Thyroid gland (tissue), 4 donors: Measurements from ENCODE around the gene SNRNP27. TPM values are rescaled to one million over a fixed set of nuclear protein-coding genes. Genes with fewer than 3 reads are reported as not detected.

Experiments used
- DNase-seq, 2 donors: peaks; one replicate each; pipeline ENCODE4 v3.0.0-alpha.2; 2019
- H3K27ac ChIP-seq, 3 donors: fragments of 200-600 bp; sonication (generic); 1 replicate in 2 of 3; 2 replicates in 1 of 3; pipeline ENCODE4 v1.5.1; 2016 to 2019; ENCODE audit warnings: mild to moderate bottlenecking in 1 of 3, moderate library complexity in 1 of 3
- H3K27me3 ChIP-seq: fragments of 200-600 bp; sonication (generic); one replicate; pipeline ENCODE4 v1.5.1; 2019
- H3K36me3 ChIP-seq, 2 donors: fragments of 200-600 bp; sonication (generic); one replicate each; pipeline ENCODE4 v1.5.1; 2016 to 2019
- H3K4me1 ChIP-seq, 2 donors: fragments of 200-600 bp; sonication (generic); one replicate each; pipeline ENCODE4 v1.5.1; 2017 to 2019
- H3K4me3 ChIP-seq, 3 donors: fragments of 200-600 bp; sonication (generic); replicated peaks in 1 of 3; 1 replicate in 2 of 3; 2 replicates in 1 of 3; pipeline ENCODE4 v1.5.1; 2016; ENCODE audit warnings: mild to moderate bottlenecking in 1 of 3
- H3K9me3 ChIP-seq: fragments of 200-600 bp; sonication (generic); one replicate; pipeline ENCODE4 v1.5.1; 2017
- POLR2A ChIP-seq, 2 donors: fragments of 450-650 bp; IDR thresholded peaks; one replicate each; pipeline ENCODE4 v1.6.1; 2017; ENCODE audit warnings: antibody characterized with exemption in 2 of 2, mild to moderate bottlenecking in 2 of 2, moderate library complexity in 1 of 2
- WGBS, 2 donors: methylation state at CpG; one replicate each; pipeline ENCODE4 v1.1.5; 2017; 5-methylcytosine and 5-hydroxymethylcytosine counted together
- intact Hi-C: fragments of 100-400 bp; cut with DNase I; formaldehyde crosslinking; loops from one replicate; pipeline ENCODE4 v1.15.1; 2023
- total RNA-seq, 4 donors: library from RNA; depleted of rRNA; stranded (reverse); fragments of >200 nt; gene quantifications; one replicate each; pipeline ENCODE4 v1.2.3, GENCODE V29; 2016
- TF ChIP-seq, protein P1 (sequence below), 6 experiments: fragments of 200-600 bp in 3 of 6; fragments of 450-650 bp in 3 of 6; sonication (generic) in 3 of 6; IDR thresholded peaks; one replicate each; pipeline ENCODE4 v1.5.1; 2016 to 2019; ENCODE audit warnings: antibody characterized with exemption in 6 of 6, mild to moderate bottlenecking in 2 of 6, inconsistent platforms in 1 of 6, moderate library complexity in 1 of 6

SNRNP27 gene
- total RNA-seq, 4 donors from 2014 or later = 47.5 to 111 (median 66.3) TPM

DNA sequence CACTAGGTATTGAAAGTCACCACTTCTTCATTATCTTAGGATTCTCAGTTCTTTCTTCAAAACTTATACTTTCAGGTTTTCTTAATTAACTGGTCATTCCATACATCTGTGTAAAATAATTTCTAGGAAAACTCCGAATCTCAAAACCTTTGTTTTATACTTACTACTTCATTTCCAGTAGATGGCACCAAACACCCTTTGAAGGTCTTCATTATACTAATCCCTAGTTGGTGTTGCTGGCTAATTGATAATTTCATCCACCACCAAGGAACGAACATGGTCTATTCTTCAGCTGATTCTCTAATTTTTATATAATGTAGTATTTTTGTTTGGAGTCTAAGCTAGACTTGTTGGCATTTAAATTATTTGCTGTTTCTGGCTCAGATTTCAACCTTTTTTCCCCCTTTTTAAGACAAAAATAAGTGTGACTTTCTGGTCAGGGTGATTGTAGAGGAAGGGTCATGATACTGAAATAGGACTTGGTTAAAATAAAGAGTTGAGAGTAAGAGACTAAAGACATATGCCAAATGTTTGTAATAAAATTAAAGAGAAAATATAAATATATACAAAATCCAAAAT lies 18.3 kb downstream of the SNRNP27 start:
- peaks cover 11% of the 10 kb centered on the region in 2 donors for H3K36me3 ChIP-seq
- H3K27ac ChIP-seq = peak overlapping the region in 2 of 3 donors; percentile 20 to 98
- 3 to 7% methylated on average over 2 of the region's 2 CpGs for WGBS, 2 donors
- peaks cover 7 to 16% of the 10 kb centered on the region in 2 donors for H3K4me1 ChIP-seq
- H3K27me3 ChIP-seq = no peaks in the 10 kb centered on the region
- TF ChIP-seq POLR2A (IDR thresholded peaks at IDR 0.05) = no peak
- TF ChIP-seq, protein P1, sequence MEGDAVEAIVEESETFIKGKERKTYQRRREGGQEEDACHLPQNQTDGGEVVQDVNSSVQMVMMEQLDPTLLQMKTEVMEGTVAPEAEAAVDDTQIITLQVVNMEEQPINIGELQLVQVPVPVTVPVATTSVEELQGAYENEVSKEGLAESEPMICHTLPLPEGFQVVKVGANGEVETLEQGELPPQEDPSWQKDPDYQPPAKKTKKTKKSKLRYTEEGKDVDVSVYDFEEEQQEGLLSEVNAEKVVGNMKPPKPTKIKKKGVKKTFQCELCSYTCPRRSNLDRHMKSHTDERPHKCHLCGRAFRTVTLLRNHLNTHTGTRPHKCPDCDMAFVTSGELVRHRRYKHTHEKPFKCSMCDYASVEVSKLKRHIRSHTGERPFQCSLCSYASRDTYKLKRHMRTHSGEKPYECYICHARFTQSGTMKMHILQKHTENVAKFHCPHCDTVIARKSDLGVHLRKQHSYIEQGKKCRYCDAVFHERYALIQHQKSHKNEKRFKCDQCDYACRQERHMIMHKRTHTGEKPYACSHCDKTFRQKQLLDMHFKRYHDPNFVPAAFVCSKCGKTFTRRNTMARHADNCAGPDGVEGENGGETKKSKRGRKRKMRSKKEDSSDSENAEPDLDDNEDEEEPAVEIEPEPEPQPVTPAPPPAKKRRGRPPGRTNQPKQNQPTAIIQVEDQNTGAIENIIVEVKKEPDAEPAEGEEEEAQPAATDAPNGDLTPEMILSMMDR (IDR thresholded peaks at IDR 0.05) = peak; percentile 16 to 80 (median 60)
- no peaks in the 10 kb centered on the region for H3K9me3 ChIP-seq
- H3K4me3 ChIP-seq = no peak overlapping the region
- intact Hi-C loops = loop anchor here (5.0 kb wide), 3 partner anchors 160 to 385 kb away; partner anchors contain the start of gene C2orf42
- no peak for DNase-seq

DNA sequence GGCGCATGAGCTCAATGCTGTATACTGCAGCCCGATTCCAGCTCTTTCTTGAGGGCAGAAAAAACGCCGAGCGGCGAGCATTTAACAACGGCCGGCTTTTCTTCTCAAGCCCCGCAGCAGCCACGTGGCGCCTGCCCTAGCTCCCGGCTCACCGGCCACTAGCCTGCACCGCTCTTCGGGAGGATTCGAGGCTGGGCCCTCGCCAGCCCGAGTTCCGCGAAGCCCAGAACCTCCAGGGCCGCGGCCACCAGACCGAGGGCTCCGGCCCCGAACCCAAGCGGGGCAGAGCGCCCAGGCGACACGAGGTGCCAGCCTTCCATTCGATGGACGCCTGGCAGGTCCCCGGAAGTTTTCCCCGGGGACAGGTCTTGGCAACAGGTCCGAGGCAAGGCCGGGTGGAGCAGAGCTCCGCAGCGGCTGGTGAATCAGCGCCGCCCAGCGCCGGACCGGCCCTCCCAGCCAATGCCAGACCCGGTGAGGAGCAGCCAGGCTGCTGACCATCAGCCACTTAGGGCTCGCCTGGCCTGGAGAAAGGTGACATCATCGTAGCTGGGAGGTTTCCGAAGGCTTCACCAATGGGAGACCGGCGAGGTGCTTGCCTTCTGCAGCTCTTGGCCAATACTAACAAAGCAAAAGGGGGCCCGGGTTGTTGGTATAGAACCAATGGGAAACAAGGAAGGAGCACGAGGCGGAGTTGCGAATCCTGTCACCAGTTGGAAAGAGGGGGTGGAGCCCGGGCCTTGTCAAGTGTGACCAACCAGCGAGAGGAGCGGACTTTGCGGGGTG lies 20.6 kb downstream of the SNRNP27 start:
- Histone ChIP-seq H3K4me1 (peaks cover 7 to 16% of the 10 kb centered on the region in 2 donors), H3K36me3 (peaks cover 0 to 2% of the 10 kb centered on the region in 2 donors), H3K27ac (peak overlapping the region; percentile 94 to 98 (median 98)), H3K9me3 (no peaks in the 10 kb centered on the region), H3K4me3 (peak overlapping the region; percentile 47 to 59 (median 53)), H3K27me3 (no peaks in the 10 kb centered on the region)
- peak; percentile 75 to 93 for TF ChIP-seq POLR2A (IDR thresholded peaks at IDR 0.05)
- TF ChIP-seq, protein P1 (IDR thresholded peaks at IDR 0.05) = peak in 1 of 6 experiments; percentile 14
- 0 to 1% methylated on average over 19 to 38 of the region's 56 CpGs for WGBS, 2 donors
- intact Hi-C loops = loop anchor here (5.0 kb wide), 3 partner anchors 158 to 383 kb away; partner anchors contain the start of gene C2orf42
- DNase-seq = peak; percentile 100

DNA sequence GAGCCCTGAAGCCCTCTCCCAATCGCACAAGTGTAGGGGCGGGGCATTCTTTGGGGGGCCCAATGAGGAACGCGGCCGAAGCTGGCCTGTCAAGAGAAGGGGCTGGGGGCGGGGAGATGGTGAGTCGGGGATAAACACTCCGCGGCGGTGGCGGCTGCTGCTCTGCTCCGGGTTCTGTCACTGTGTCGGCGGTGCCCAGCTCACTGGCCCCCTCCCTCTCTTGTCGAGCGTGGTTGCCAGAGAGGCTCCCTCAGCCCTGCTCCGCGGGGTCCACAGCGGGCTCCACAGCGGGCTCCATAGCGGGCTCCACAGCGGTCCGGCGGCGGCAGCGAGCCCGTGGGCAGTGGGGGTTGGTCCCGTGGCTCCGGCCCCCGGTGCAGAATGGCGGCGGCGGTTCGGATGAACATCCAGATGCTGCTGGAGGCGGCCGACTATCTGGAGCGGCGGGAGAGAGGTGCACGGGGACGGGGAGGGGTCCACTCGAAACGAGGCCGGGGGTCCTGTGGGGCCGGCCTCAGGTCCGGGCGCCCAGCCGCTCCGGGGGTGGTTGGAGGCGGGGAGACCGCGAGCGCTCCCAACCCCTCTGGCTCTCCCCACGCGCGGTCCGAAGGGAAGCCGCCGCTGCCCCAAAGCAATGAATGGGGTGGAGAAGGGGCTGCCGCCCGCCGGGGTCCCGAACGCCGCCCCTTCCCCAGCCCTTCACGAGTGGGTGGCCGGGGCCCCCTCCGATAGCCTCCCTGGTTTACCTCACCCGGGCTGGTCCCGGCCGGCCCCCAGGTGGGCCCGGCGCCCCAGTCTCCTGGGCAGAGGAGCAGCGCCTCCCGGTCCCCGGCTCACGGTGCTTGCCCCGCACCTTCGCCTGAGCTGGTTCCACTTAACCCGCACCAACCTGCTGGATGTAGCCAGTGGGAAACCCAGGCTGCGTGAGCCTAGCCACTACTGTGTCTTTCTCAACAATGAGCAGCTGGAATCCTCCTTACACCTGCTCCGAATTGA lies 21.5 kb downstream of the SNRNP27 start, which contains the start of gene MXD1:
Gene MXD1 (plus strand): TSS at position 160 of the 996 bp plus-strand sequence. CDS start 222 bp downstream, at position 382.
- Histone ChIP-seq H3K36me3 (peaks cover 0 to 6% of the 10 kb centered on the region in 2 donors), H3K27ac (peak within 1 kb of the TSS; percentile 94 to 98 (median 98)), H3K9me3 (no peaks in the 10 kb centered on the region), H3K4me3 (peak within 1 kb of the TSS; percentile 72 to 94 (median 91)), H3K27me3 (no peaks in the 10 kb centered on the region), H3K4me1 (peaks cover 7 to 16% of the 10 kb centered on the region in 2 donors)
- intact Hi-C loops = loop anchor here (5.0 kb wide), 4 partner anchors 157 to 382 kb away; partner anchors contain the start of gene C2orf42
- peak; percentile 25 to 31 for DNase-seq
- TF ChIP-seq, protein P1 (IDR thresholded peaks at IDR 0.05) = peak in 1 of 6 experiments; percentile 23
- peak; percentile 87 to 95 for TF ChIP-seq POLR2A (IDR thresholded peaks at IDR 0.05)
- 0 to 1% methylated on average over 36 to 37 of the region's 81 CpGs for WGBS, 2 donors

DNA sequence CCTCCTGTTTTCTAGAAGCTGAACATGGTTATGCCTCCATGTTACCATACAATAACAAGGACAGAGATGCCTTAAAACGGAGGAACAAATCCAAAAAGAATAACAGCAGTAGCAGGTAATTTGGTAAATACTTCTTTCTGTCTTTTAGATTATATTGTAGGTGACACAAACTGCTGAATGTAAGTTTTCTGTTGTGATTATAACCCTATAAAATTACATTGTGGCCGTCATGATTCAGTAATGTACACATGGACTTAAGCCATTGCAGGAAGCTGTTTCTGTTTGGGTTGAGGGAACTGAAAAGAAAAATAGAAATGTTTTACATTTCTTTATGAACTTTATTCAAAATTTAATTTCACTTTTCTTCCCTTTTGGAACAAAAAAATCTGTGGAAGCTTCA lies 22.4 kb downstream of the SNRNP27 start:
- Histone ChIP-seq H3K4me3 (peak overlapping the region in 1 of 3 donors; percentile 94), H3K9me3 (no peaks in the 10 kb centered on the region), H3K36me3 (peaks cover 0 to 6% of the 10 kb centered on the region in 2 donors), H3K4me1 (peaks cover 7 to 16% of the 10 kb centered on the region in 2 donors), H3K27ac (peak overlapping the region in 1 of 3 donors; percentile 91), H3K27me3 (no peaks in the 10 kb centered on the region)
- WGBS, 2 donors = 45 to 52% methylated on average over 2 of the region's 2 CpGs
- TF ChIP-seq, protein P1 (IDR thresholded peaks at IDR 0.05) = no peak
- TF ChIP-seq POLR2A (IDR thresholded peaks at IDR 0.05) = no peak
- intact Hi-C loops = loop anchor here (5.0 kb wide), 1 partner anchor 231 kb away; no protein-coding TSS in a partner anchor
- no peak for DNase-seq
